Stomach (tissue), 4 donors: ENCODE data around the gene GAP43.

ENCODE experiments used
- CTCF ChIP-seq, 7 experiments: fragments of 450-650 bp in 4 of 7; fragments of 200-600 bp in 3 of 7; sonication (generic) in 3 of 7; IDR thresholded peaks; one replicate each; pipeline ENCODE4 v1.5.1; 2016 to 2019; ENCODE audit warnings: antibody characterized with exemption in 7 of 7, control low read depth in 2 of 7, mild to moderate bottlenecking in 1 of 7
- EP300 ChIP-seq: sonication (generic); formaldehyde crosslinking; IDR thresholded peaks from one replicate; pipeline ENCODE4 v1.6.1; 2017; ENCODE audit warnings: antibody characterized with exemption
- POLR2A ChIP-seq, 4 donors: fragments of 450-650 bp; IDR thresholded peaks; one replicate each; pipeline ENCODE4 v1.6.1; 2016; ENCODE audit warnings: antibody characterized with exemption in 4 of 4, control low read depth in 2 of 4, mild to moderate bottlenecking in 1 of 4, moderate library complexity in 1 of 4
- POLR2AphosphoS5 ChIP-seq, 3 donors: sonication (generic); formaldehyde crosslinking; IDR thresholded peaks; one replicate each; pipeline ENCODE4 v1.6.1; 2016; ENCODE audit warnings: antibody characterized with exemption in 3 of 3

GRCh38 chr3:115663414-115663813 lies 40.1 kb downstream of the GAP43 start:
- TF ChIP-seq POLR2AphosphoS5 (IDR thresholded peaks at IDR 0.05) (no peak), EP300 (no peak), POLR2A (IDR thresholded peaks at IDR 0.05) (no peak), CTCF (IDR thresholded peaks at IDR 0.05) (no peak)
